Fibroblast of villous mesenchyme (primary cell): ENCODE measurements around the gene CTNNA1. TPM values are rescaled to one million over a fixed set of nuclear protein-coding genes. Genes with fewer than 3 reads are reported as not detected.

ENCODE experiments used
- DNase-seq: peaks from one replicate; pipeline ENCODE4 v3.0.0-alpha.2; 2010; ENCODE audit warnings: low read depth
- H3K4me3 ChIP-seq: 2 replicates; pipeline ENCODE4 v1.5.1; 2011; ENCODE audit warnings: low read depth, mild to moderate bottlenecking, low read length
- CTCF ChIP-seq: IDR thresholded peaks from 2 replicates; pipeline ENCODE4 v1.5.1; 2012; ENCODE audit warnings: low read depth, mild to moderate bottlenecking, low read length; ENCODE audit not compliant: insufficient read depth
- total RNA-seq: library from RNA; depleted of rRNA; stranded (reverse); fragments of >200 nt; gene quantifications from 2 replicates; pipeline ENCODE4 v1.2.3, GENCODE V29; 2012

The CTNNA1 gene
- total RNA-seq, 1 donor: 461 TPM

GRCh38 chr5:138981131-138981530, 227.9 kb downstream of the CTNNA1 start:
- TF ChIP-seq CTCF: no peak
- DNase-seq: peak; percentile 52
- no peak overlapping the region for H3K4me3 ChIP-seq

- DNase-seq: no peak
- no peak overlapping the region for H3K4me3 ChIP-seq
- TF ChIP-seq CTCF: no peak
Measured at GRCh38 chr5:138981586-138981985, 228.4 kb downstream of the CTNNA1 start.

GRCh38 chr5:138983984-138984383, 230.8 kb downstream of the CTNNA1 start:
- no peak for TF ChIP-seq CTCF
- H3K4me3 ChIP-seq: no peak overlapping the region
- no peak for DNase-seq

Other genes starting within 250 kb of the CTNNA1 start
- 126 and 160 TPM in 2 replicates for gene ETF1, start 210.2 kb upstream of the CTNNA1 start, total RNA-seq
- 334 and 336 TPM in 2 replicates for gene HSPA9, start 178.0 kb upstream of the CTNNA1 start, total RNA-seq
- under 0.01 and 0.32 TPM in 2 replicates for gene LRRTM2, start 121.9 kb downstream of the CTNNA1 start, total RNA-seq